HTR-8/SVneo (cell line): ENCODE data around the gene STK25.

ENCODE experiments used
- DNase-seq: peaks from one replicate; pipeline ENCODE4 v3.0.0; 2011; ENCODE audit warnings: low spot score, mixed read lengths; ENCODE audit not compliant: insufficient read length
- FAIRE-seq: peaks from 2 replicates; lab custom pipeline; 2011; peaks lifted over from hg19 to GRCh38; lab: Jason Lieb, UNC

The STK25 gene

GRCh38 chr2:241496904-241497877 is 11.2 kb downstream of the STK25 start:
- DNase-seq (no peak), FAIRE-seq (no peak)

GRCh38 chr2:241496003-241496707 is 12.2 kb downstream of the STK25 start:
- no peak for DNase-seq
- FAIRE-seq, result no peak

- FAIRE-seq (no peak), DNase-seq (no peak)
Measured at GRCh38 chr2:241495172-241496002, 13.0 kb downstream of the STK25 start.

- no peak for DNase-seq
- no peak for FAIRE-seq
Measured at GRCh38 chr2:241494311-241494908, 14.0 kb downstream of the STK25 start.

GRCh38 chr2:241493092-241493491 is 15.3 kb downstream of the STK25 start:
- FAIRE-seq (no peak), DNase-seq (no peak)

GRCh38 chr2:241492174-241492565 is 16.2 kb downstream of the STK25 start:
- DNase-seq, result no peak
- no peak for FAIRE-seq

- no peak for FAIRE-seq
Measured at GRCh38 chr2:241491549-241492173, 16.7 kb downstream of the STK25 start.

GRCh38 chr2:241490825-241491506 is 17.4 kb downstream of the STK25 start:
- DNase-seq (no peak), FAIRE-seq (no peak)

More at GRCh38 chr2:241491549-241492173, 16.7 kb downstream of the STK25 start:
- no peak for DNase-seq

GRCh38 chr2:241489733-241490680 is 18.4 kb downstream of the STK25 start:
- FAIRE-seq (peak; percentile 74), DNase-seq (no peak)

- FAIRE-seq (no peak), DNase-seq (no peak)
Measured at GRCh38 chr2:241489088-241489487, 19.3 kb downstream of the STK25 start.

GRCh38 chr2:241485172-241485911 is 23.0 kb downstream of the STK25 start:
- DNase-seq, result no peak
- FAIRE-seq, result no peak

- FAIRE-seq (no peak), DNase-seq (no peak)
Measured at GRCh38 chr2:241483305-241483704, 25.1 kb downstream of the STK25 start.

- FAIRE-seq, result no peak
Measured at GRCh38 chr2:241482126-241482955, 26.0 kb downstream of the STK25 start.

GRCh38 chr2:241481687-241482086 is 26.7 kb downstream of the STK25 start:
- FAIRE-seq (no peak), DNase-seq (no peak)

More at GRCh38 chr2:241482126-241482955, 26.0 kb downstream of the STK25 start:
- no peak for DNase-seq

GRCh38 chr2:241479026-241479898 is 29.1 kb downstream of the STK25 start:
- FAIRE-seq (no peak), DNase-seq (no peak)
